ENCODE results near the gene DCLRE1A. TPM values are rescaled to one million over a fixed set of nuclear protein-coding genes. Genes with fewer than 3 reads are reported as not detected.
A peak's percentile ranks its signal among the peaks of the same experiment; 100 is the strongest.

DCLRE1A gene
- total and polyA plus RNA-seq, 10 of the 15 experiments (the other 5 are each of a cell fraction or from before 2014, with no cell fraction given): 4.8 to 29.8 (median 14.0) TPM

- TF ChIP-seq, protein P1, sequence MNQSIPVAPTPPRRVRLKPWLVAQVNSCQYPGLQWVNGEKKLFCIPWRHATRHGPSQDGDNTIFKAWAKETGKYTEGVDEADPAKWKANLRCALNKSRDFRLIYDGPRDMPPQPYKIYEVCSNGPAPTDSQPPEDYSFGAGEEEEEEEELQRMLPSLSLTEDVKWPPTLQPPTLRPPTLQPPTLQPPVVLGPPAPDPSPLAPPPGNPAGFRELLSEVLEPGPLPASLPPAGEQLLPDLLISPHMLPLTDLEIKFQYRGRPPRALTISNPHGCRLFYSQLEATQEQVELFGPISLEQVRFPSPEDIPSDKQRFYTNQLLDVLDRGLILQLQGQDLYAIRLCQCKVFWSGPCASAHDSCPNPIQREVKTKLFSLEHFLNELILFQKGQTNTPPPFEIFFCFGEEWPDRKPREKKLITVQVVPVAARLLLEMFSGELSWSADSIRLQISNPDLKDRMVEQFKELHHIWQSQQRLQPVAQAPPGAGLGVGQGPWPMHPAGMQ (IDR thresholded peaks at IDR 0.05; ENCODE audit: borderline replicate concordance): no peak
- TF ChIP-seq ZNF24 (IDR thresholded peaks at IDR 0.05) (no peak), CHD1 (IDR thresholded peaks at IDR 0.05; ENCODE audit: low read depth, low read length) (no peak), ELK1 (IDR thresholded peaks at IDR 0.05; ENCODE audit: low read depth, low read length) (no peak), TCF12 (IDR thresholded peaks at IDR 0.05; ENCODE audit: low read depth, low read length) (no peak)
Measured at GRCh38 chr10:113865901-113866300, 12.0 kb upstream of the DCLRE1A start (continued).

GRCh38 chr10:113859261-113859660 is 5.4 kb upstream of the DCLRE1A start:
- intact Hi-C loops (cut with micrococcal nuclease; ENCODE audit: unreplicated experiment): loop anchor here (2.0 to 5.0 kb wide), 4 partner anchors 20 to 243 kb away; no protein-coding TSS in a partner anchor
- peak; percentile 85 for FAIRE-seq
- TF ChIP-seq SPI1 (IDR thresholded peaks at IDR 0.05; ENCODE audit: borderline replicate concordance, insufficient read depth, low read depth, low read length): peak; percentile 81; the same call in 1 of the 2 replicates
- 0 out of 2 replicates have a peak, but pooled peaks have one; percentile 25 for TF ChIP-seq FOXM1 (IDR thresholded peaks at IDR 0.05; ENCODE audit: low read depth, low read length)
- peak; percentile 14 to 48; a peak in 1 of 4 replicates for TF ChIP-seq EP300 (IDR thresholded peaks at IDR 0.05; ENCODE audit: borderline replicate concordance in 1 of 2, control insufficient read depth in 1 of 2, low read depth in 2 of 2, low read length in 2 of 2)
- TF ChIP-seq, protein P2, sequence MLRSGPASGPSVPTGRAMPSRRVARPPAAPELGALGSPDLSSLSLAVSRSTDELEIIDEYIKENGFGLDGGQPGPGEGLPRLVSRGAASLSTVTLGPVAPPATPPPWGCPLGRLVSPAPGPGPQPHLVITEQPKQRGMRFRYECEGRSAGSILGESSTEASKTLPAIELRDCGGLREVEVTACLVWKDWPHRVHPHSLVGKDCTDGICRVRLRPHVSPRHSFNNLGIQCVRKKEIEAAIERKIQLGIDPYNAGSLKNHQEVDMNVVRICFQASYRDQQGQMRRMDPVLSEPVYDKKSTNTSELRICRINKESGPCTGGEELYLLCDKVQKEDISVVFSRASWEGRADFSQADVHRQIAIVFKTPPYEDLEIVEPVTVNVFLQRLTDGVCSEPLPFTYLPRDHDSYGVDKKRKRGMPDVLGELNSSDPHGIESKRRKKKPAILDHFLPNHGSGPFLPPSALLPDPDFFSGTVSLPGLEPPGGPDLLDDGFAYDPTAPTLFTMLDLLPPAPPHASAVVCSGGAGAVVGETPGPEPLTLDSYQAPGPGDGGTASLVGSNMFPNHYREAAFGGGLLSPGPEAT (IDR thresholded peaks at IDR 0.05; ENCODE audit: low read depth): peak; percentile 56; the same call in 1 of the 2 replicates
- TF ChIP-seq MEF2A (IDR thresholded peaks at IDR 0.05; ENCODE audit: insufficient read depth, low read depth, low read length): 0 out of 2 replicates have a peak, but pooled peaks have one; percentile 11
- TF ChIP-seq CREB1 (IDR thresholded peaks at IDR 0.05; ENCODE audit: low read depth): no peak
- TF ChIP-seq ATF2 (IDR thresholded peaks at IDR 0.05; ENCODE audit: low read length): peak; percentile 67
- TF ChIP-seq KAT2A (conservative IDR thresholded peaks at IDR 0.05; ENCODE audit: control insufficient read depth, low read depth, low read length): no peak
- peak; percentile 60 for TF ChIP-seq ZNF384 (IDR thresholded peaks at IDR 0.05; ENCODE audit: borderline replicate concordance, low read depth, low read length)
- TF ChIP-seq MTA2 (IDR thresholded peaks at IDR 0.05; ENCODE audit: low read depth): 0 out of 2 replicates have a peak, but pooled peaks have one; percentile 33
- no peak for TF ChIP-seq IKZF1 (conservative IDR thresholded peaks at IDR 0.05)

More at GRCh38 chr10:113859261-113859660, 5.4 kb upstream of the DCLRE1A start:
- peak; percentile 42 for ATAC-seq
- POLR2A ChIA-PET: interaction anchor here (1.2 to 2.4 kb wide), 2 partner anchors 9 to 102 kb away, joined by 3 to 10 read pairs; no protein-coding TSS in a partner anchor
- no peak overlapping the region for H2AFZ ChIP-seq (ENCODE audit: control insufficient read depth, low read depth, low read length)
- 0% methylated on average over 2 of the region's 2 CpGs for WGBS (ENCODE audit: insufficient coverage, insufficient replicate concordance, low lambda C conversion rate, missing lambda C conversion rate)
- no peaks in the 10 kb centered on the region for H3K27me3 ChIP-seq (replicated peaks in 1 of 2; ENCODE audit: control insufficient read depth in 2 of 2, insufficient read depth in 2 of 2, low read length in 1 of 2)
- H3K36me3 ChIP-seq (ENCODE audit: control insufficient read depth in 2 of 2, insufficient read depth in 2 of 2, low read length in 1 of 2): peaks cover 0 to 23% of the 10 kb centered on the region in 2 experiments; a peak in 3 of 4 replicates
- peak overlapping the region; percentile 19 for H3K9ac ChIP-seq (ENCODE audit: control insufficient read depth, insufficient read depth, low read length)
- H3K4me2 ChIP-seq (ENCODE audit: control insufficient read depth, insufficient read depth): peak overlapping the region; percentile 75
- no TSS peak for BruUV-seq (replicated peaks)
- H3K9me3 ChIP-seq (replicated peaks; ENCODE audit: control insufficient read depth, insufficient read depth, low read length): peaks cover 13% of the 10 kb centered on the region
- SMC1A ChIA-PET (ENCODE audit: uncharacterized antibody, unreplicated experiment): interaction anchor here (0.7 to 2.2 kb wide), 12 partner anchors 10 to 125 kb away, joined by 3 to 11 read pairs (median 4); no protein-coding TSS in a partner anchor
- peaks cover 74% of the 10 kb centered on the region for H3K79me2 ChIP-seq (ENCODE audit: control insufficient read depth, insufficient read depth, low read length)
- CTCF ChIA-PET: interaction anchor here (0.8 to 1.6 kb wide), 5 partner anchors 16 to 244 kb away, joined by 3 to 5 read pairs (median 3); no protein-coding TSS in a partner anchor
- peak overlapping the region; percentile 46 for H3K4me3 ChIP-seq
- DNase-seq (ENCODE audit: low read depth, low spot score): no peak
- no peaks in the 10 kb centered on the region for H4K20me1 ChIP-seq (ENCODE audit: control insufficient read depth, insufficient read depth)
- RAD21 ChIA-PET (ENCODE audit: unreplicated experiment): interaction anchor here (0.6 to 3.8 kb wide), 7 partner anchors 10 to 237 kb away, joined by 3 to 30 read pairs (median 6); no protein-coding TSS in a partner anchor
- H3K4me1 ChIP-seq (ENCODE audit: control insufficient read depth, insufficient read depth, low read length): peaks cover 11% of the 10 kb centered on the region
- peak overlapping the region; percentile 92 for H3K27ac ChIP-seq (ENCODE audit: control insufficient read depth, insufficient read depth)
- in situ Hi-C loops (cut with MboI): no loop called here

Measured in GM12878 (cell line).